HepG2 (cell line): Measurements from ENCODE around the gene NLGN4X. TPM values are rescaled to one million over a fixed set of nuclear protein-coding genes. Genes with fewer than 3 reads are reported as not detected.

Experiments
- ATAC-seq: fragments of 200-7000 bp; cut with Tn5 transposase; 3 replicates; pipeline ENCODE4 v1.9.1; 2020; ENCODE audit warnings: mild to moderate bottlenecking, moderate library complexity
- BruUV-seq: library from RNA; stranded (reverse); fragments of 400-500 nt; replicated peaks from 2 replicates; lab custom pipeline; 2021; lab: Mats Ljungman, UMichigan
- CTCF ChIA-PET: fragments of 300-600 bp; formaldehyde crosslinking; extraction: SDS; loops from one replicate; lab custom pipeline; 2021; ENCODE audit warnings: low total read pairs, inconsistent platforms, low intra/inter-chr PET ratio; lab: Yijun Ruan, JAX
- POLR2A ChIA-PET: fragments of 350-600 bp; sonication (Branson Sonifier 250); formaldehyde crosslinking; loops from one replicate; lab custom pipeline; 2020; ENCODE audit warnings: antibody characterized with exemption, inconsistent platforms; lab: Yijun Ruan, JAX
- DNase-seq: peaks from one replicate; pipeline ENCODE4 v3.0.0-alpha.2; 2015; ENCODE audit warnings: low spot score
- FAIRE-seq: peaks from 3 replicates; lab custom pipeline; 2011; peaks lifted over from hg19 to GRCh38; lab: Jason Lieb, UNC
- H2AFZ ChIP-seq: one replicate; pipeline ENCODE4 v1.6.1; 2011; ENCODE audit warnings: low read length, inconsistent platforms
- H3K27ac ChIP-seq: fragments of 300-600 bp; 3 replicates; pipeline ENCODE4 v1.8.0; 2011; ENCODE audit warnings: mixed run types, mild to moderate bottlenecking, mixed read lengths, low read length, inconsistent platforms; ENCODE audit not compliant: insufficient read depth; ENCODE audit errors: extremely low read length
- H3K27me3 ChIP-seq, 2 experiments: fragments of 200-600 bp in 1 of 2; 2 replicates in 1 of 2; 3 replicates in 1 of 2; pipeline versions ENCODE4 v1.6.0 to v1.8.0; 2011; ENCODE audit warnings: low read length in 2 of 2, mild to moderate bottlenecking in 2 of 2, moderate library complexity in 2 of 2, inconsistent platforms in 1 of 2; ENCODE audit not compliant: insufficient read depth in 2 of 2, control insufficient read depth in 1 of 2
- H3K36me3 ChIP-seq, 2 experiments: fragments of 200-600 bp in 1 of 2; replicated peaks in 1 of 2; 2 replicates in 1 of 2; 3 replicates in 1 of 2; pipeline versions ENCODE4 v1.5.1 to v1.8.0; 2011; ENCODE audit warnings: low read length in 2 of 2, inconsistent platforms in 1 of 2; ENCODE audit not compliant: insufficient read depth in 2 of 2, control insufficient read depth in 1 of 2
- H3K4me1 ChIP-seq: 2 replicates; pipeline ENCODE4 v1.5.1; 2012; ENCODE audit warnings: low read length, inconsistent platforms; ENCODE audit not compliant: insufficient read depth
- H3K4me2 ChIP-seq: 2 replicates; pipeline ENCODE4 v1.6.0; 2011; ENCODE audit warnings: low read depth, low read length, inconsistent platforms
- H3K4me3 ChIP-seq, 3 experiments: fragments of 200-600 bp in 1 of 3; sonication (generic), shearing (Covaris generic) in 1 of 3; replicated peaks in 1 of 3; 2 replicates each; pipeline ENCODE4 v1.5.1; 2011 to 2016; ENCODE audit warnings: low read length in 3 of 3, inconsistent platforms in 2 of 3, low read depth in 2 of 3, mild to moderate bottlenecking in 2 of 3, control low read depth in 1 of 3, mixed read lengths in 1 of 3; ENCODE audit not compliant: insufficient read depth in 1 of 3
- H3K79me2 ChIP-seq: one replicate; pipeline ENCODE4 v1.6.1; 2011; ENCODE audit warnings: low read length, inconsistent platforms; ENCODE audit not compliant: insufficient read depth
- H3K9ac ChIP-seq: 2 replicates; pipeline ENCODE4 v1.6.0; 2011; ENCODE audit warnings: mild to moderate bottlenecking, low read depth, low read length, inconsistent platforms; ENCODE audit not compliant: insufficient read depth
- H3K9me3 ChIP-seq: 2 replicates; pipeline ENCODE4 v1.5.1; 2012; ENCODE audit warnings: mild to moderate bottlenecking, low read length
- H4K20me1 ChIP-seq: 2 replicates; pipeline ENCODE4 v1.6.0; 2011; ENCODE audit warnings: inconsistent platforms, mild to moderate bottlenecking, low read length, moderate library complexity; ENCODE audit not compliant: insufficient read depth
- FOXK2 ChIP-seq: fragments of 450-650 bp; IDR thresholded peaks from 2 replicates; pipeline ENCODE4 v1.6.1; 2016
- GTF2F1 ChIP-seq: fragments of 150-350 bp; IDR thresholded peaks from 2 replicates; pipeline ENCODE4 v1.6.1; 2014; ENCODE audit warnings: low read length
- HMG20A ChIP-seq: IDR thresholded peaks from 2 replicates; pipeline ENCODE4 v1.6.1; 2016; ENCODE audit warnings: borderline replicate concordance
- IRX3 ChIP-seq: sonication (generic); formaldehyde crosslinking; IDR thresholded peaks from 2 replicates; pipeline ENCODE4 v1.8.1; 2023; ENCODE audit warnings: mild to moderate bottlenecking, low read depth, missing genetic modification reagents, borderline replicate concordance
- SIN3A ChIP-seq: IDR thresholded peaks from 2 replicates; pipeline ENCODE4 v1.6.1; 2011; ENCODE audit warnings: low read depth, mild to moderate bottlenecking, control low read depth, low read length, borderline replicate concordance
- TERF1 ChIP-seq: sonication (generic); formaldehyde crosslinking; IDR thresholded peaks from 2 replicates; pipeline ENCODE4 v1.8.0; 2022; ENCODE audit warnings: mild to moderate bottlenecking, missing genetic modification reagents, moderate library complexity
- ZBED4 ChIP-seq: sonication (generic); formaldehyde crosslinking; IDR thresholded peaks from 2 replicates; pipeline ENCODE4 v1.4.0; 2020; ENCODE audit warnings: missing genetic modification reagents, borderline replicate concordance
- ZBTB39 ChIP-seq: sonication (generic); formaldehyde crosslinking; IDR thresholded peaks from 2 replicates; pipeline ENCODE4 v1.5.0; 2020; ENCODE audit warnings: missing genetic modification reagents
- ZNF446 ChIP-seq: sonication (generic); formaldehyde crosslinking; IDR thresholded peaks from 2 replicates; pipeline ENCODE4 v1.5.0; 2020; ENCODE audit warnings: mild to moderate bottlenecking, missing genetic modification reagents
- ZNF569 ChIP-seq: sonication (generic); formaldehyde crosslinking; IDR thresholded peaks from 2 replicates; pipeline ENCODE4 v1.5.0; 2020; ENCODE audit warnings: mild to moderate bottlenecking, missing genetic modification reagents, moderate library complexity, borderline replicate concordance
- ZNF607 ChIP-seq: sonication (generic); formaldehyde crosslinking; IDR thresholded peaks from 2 replicates; pipeline ENCODE4 v1.5.1; 2020; ENCODE audit warnings: missing genetic modification reagents, mild to moderate bottlenecking, borderline replicate concordance
- ZNF772 ChIP-seq: sonication (generic); formaldehyde crosslinking; IDR thresholded peaks from 2 replicates; pipeline ENCODE4 v1.5.0; 2020; ENCODE audit warnings: mild to moderate bottlenecking, missing genetic modification reagents
- ZNF782 ChIP-seq: sonication (generic); formaldehyde crosslinking; IDR thresholded peaks from 2 replicates; pipeline ENCODE4 v1.4.0; 2020; ENCODE audit warnings: missing genetic modification reagents, mild to moderate bottlenecking, borderline replicate concordance
- WGBS: methylation state at CpG from one replicate; pipeline ENCODE4 v1.1.6; 2017; ENCODE audit warnings: low lambda C conversion rate; 5-methylcytosine and 5-hydroxymethylcytosine counted together
- in situ Hi-C: cut with HindIII; loops from 2 replicates; pipeline ENCODE4 v1.10.0; 2017; ENCODE audit warnings: low pct_unique_long_range_greater_than_20kb; ENCODE audit not compliant: extremely low pct_ligation_motif_present
- intact Hi-C: fragments of 100-400 bp; cut with micrococcal nuclease; formaldehyde crosslinking; loops from one replicate; pipeline ENCODE4 v1.10.0; 2022; ENCODE audit not compliant: unreplicated experiment
- polyA plus RNA-seq, 8 experiments: library from polyadenylated mRNA; depleted of rRNA in 3 of 8; stranded (reverse) in 7 of 8; unstranded in 1 of 8; fragments of >200 nt; fragmentation: Illumina TruSeq in 4 of 8; extraction: Trizol in 4 of 8; gene quantifications; 2 replicates each; pipeline versions ENCODE4 v1.2.1 to v1.2.3, GENCODE V29; 2011 to 2016; ENCODE audit warnings: low read depth in 4 of 8, missing spikeins in 1 of 8, mixed read lengths in 1 of 8; ENCODE audit not compliant: insufficient read depth in 1 of 8
- total RNA-seq, 5 experiments: library from RNA; depleted of rRNA; stranded (reverse); fragments of >200 nt; fragmentation: Illumina TruSeq; extraction: Trizol; gene quantifications; 2 replicates each; pipeline ENCODE4 v1.2.3, GENCODE V29; 2016; ENCODE audit warnings: low read depth in 1 of 5

The NLGN4X gene
- total and polyA plus RNA-seq, 2 of the 13 experiments (the other 11 are each of a cell fraction or from before 2014, with no cell fraction given) = not detected

DNA sequence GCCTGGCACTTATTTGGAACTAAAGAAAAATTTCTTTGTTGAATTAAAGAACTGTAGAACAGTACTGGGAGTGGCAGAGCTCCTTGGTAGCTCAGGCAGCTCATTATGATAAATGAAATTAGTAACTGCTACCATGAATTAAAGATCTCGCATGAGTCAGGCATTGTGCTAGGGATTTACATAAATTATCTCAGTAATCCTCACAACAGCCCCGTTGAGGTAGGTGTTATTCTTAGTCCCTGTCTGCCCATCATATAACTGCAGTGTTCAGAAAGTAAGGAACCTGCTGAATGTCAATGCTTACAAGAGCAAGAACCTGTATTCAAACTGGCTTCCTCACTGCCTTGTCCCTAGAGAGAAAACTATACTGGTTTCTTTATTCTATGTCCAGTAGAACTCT lies 108.3 kb downstream of the NLGN4X start:
- H3K79me2 ChIP-seq = no peaks in the 10 kb centered on the region
- FAIRE-seq = no peak
- no peaks in the 10 kb centered on the region for H3K9me3 ChIP-seq
- no peak overlapping the region for H3K27ac ChIP-seq
- H3K36me3 ChIP-seq = no peaks in the 10 kb centered on the region
- ChIA-PET POLR2A (no interaction called here), CTCF (no interaction called here)
- H3K4me1 ChIP-seq = no peaks in the 10 kb centered on the region
- in situ Hi-C loops (no loop called here), intact Hi-C loops (no loop called here)
- no peak for ATAC-seq
- H4K20me1 ChIP-seq = no peaks in the 10 kb centered on the region
- WGBS = 0% methylated on average over 1 of the region's 2 CpGs
- TF ChIP-seq ZNF446 (CRISPR knock-in tag) = no peak
- TF ChIP-seq HMG20A = no peak
- no peak overlapping the region for H3K4me3 ChIP-seq
- BruUV-seq = no TSS peak
- H3K4me2 ChIP-seq = no peak overlapping the region
- no peaks in the 10 kb centered on the region for H3K27me3 ChIP-seq
- no peak overlapping the region for H2AFZ ChIP-seq
- no peak overlapping the region for H3K9ac ChIP-seq
- DNase-seq = no peak

- Histone ChIP-seq H3K4me1 (no peaks in the 10 kb centered on the region), H4K20me1 (no peaks in the 10 kb centered on the region), H2AFZ (no peak overlapping the region), H3K9ac (no peak overlapping the region), H3K79me2 (no peaks in the 10 kb centered on the region), H3K4me2 (no peak overlapping the region), H3K4me3 (no peak overlapping the region), H3K36me3 (no peaks in the 10 kb centered on the region), H3K27ac (no peak overlapping the region), H3K9me3 (peaks cover 5% of the 10 kb centered on the region; the same call in 1 of the 2 replicates), H3K27me3 (no peaks in the 10 kb centered on the region)
- FAIRE-seq (no peak), ATAC-seq (no peak), DNase-seq (no peak)
- BruUV-seq = no TSS peak
- ChIA-PET CTCF (no interaction called here), POLR2A (no interaction called here)
- WGBS = 2% methylated on average over 5 of the region's 5 CpGs
- intact Hi-C loops = no loop called here
- in situ Hi-C loops = no loop called here
- TF ChIP-seq FOXK2 (no peak), ZNF569 (CRISPR knock-in tag) (no peak), ZNF782 (no peak), ZBTB39 (CRISPR knock-in tag) (no peak), ZNF772 (CRISPR knock-in tag) (no peak), TERF1 (CRISPR knock-in tag) (no peak), ZBED4 (CRISPR knock-in tag) (no peak), GTF2F1 (no peak), IRX3 (CRISPR knock-in tag) (no peak), SIN3A (no peak), ZNF607 (CRISPR knock-in tag) (no peak)
Observed at GRCh38 chrX:6095469-6095868, 133.2 kb downstream of the NLGN4X start.
